HG03558 (cell line): ENCODE measurements around the gene ARHGAP6.
A peak's percentile ranks its signal among the peaks of the same experiment; 100 is the strongest.
"Not testable (repeated sequence)": the region's sequence is repeated elsewhere in the genome, so short reads cannot be mapped to it uniquely, and the experiment has no call there.

ENCODE experiments used
- ATAC-seq: cut with Tn5 transposase; IDR thresholded peaks from one replicate; pipeline ENCODE4 v1.9.1; 2021; ENCODE audit warnings: moderate number of reproducible peaks; ENCODE audit not compliant: unreplicated experiment; ENCODE audit errors: extremely low read depth

ARHGAP6 gene

GRCh38 chrX:11533199-11533651 is 132.5 kb downstream of the ARHGAP6 start:
- peak; percentile 76 for ATAC-seq

- ATAC-seq = no peak
These were observed 133.2 kb downstream of the ARHGAP6 start for GRCh38 chrX:11532291-11533078.

- no peak for ATAC-seq
These were observed 134.5 kb downstream of the ARHGAP6 start for GRCh38 chrX:11531226-11531625.

GRCh38 chrX:11530621-11531020 is 135.1 kb downstream of the ARHGAP6 start:
- ATAC-seq = no peak

- ATAC-seq = no peak
These were observed 137.1 kb downstream of the ARHGAP6 start for GRCh38 chrX:11528623-11529022.

- ATAC-seq = no peak
These were observed 140.0 kb downstream of the ARHGAP6 start for GRCh38 chrX:11525685-11526084.

GRCh38 chrX:11519234-11519633 is 146.5 kb downstream of the ARHGAP6 start:
- not testable (repeated sequence) for ATAC-seq

- ATAC-seq = no peak
These were observed 155.9 kb downstream of the ARHGAP6 start for GRCh38 chrX:11509786-11510185.

GRCh38 chrX:11504234-11504633 is 161.5 kb downstream of the ARHGAP6 start:
- no peak for ATAC-seq

- ATAC-seq = no peak
These were observed 166.4 kb downstream of the ARHGAP6 start for GRCh38 chrX:11499076-11500044.

- ATAC-seq = not testable (repeated sequence)
These were observed 174.3 kb downstream of the ARHGAP6 start for GRCh38 chrX:11491375-11491774.

- no peak for ATAC-seq
These were observed 181.4 kb downstream of the ARHGAP6 start for GRCh38 chrX:11484290-11484689.

- no peak for ATAC-seq
These were observed 184.7 kb downstream of the ARHGAP6 start for GRCh38 chrX:11481035-11481434.

- ATAC-seq = no peak
These were observed 185.1 kb downstream of the ARHGAP6 start for GRCh38 chrX:11480626-11481025.

- ATAC-seq = no peak
These were observed 186.8 kb downstream of the ARHGAP6 start for GRCh38 chrX:11478911-11479310.

GRCh38 chrX:11478026-11478425 is 187.7 kb downstream of the ARHGAP6 start:
- no peak for ATAC-seq

GRCh38 chrX:11474576-11474975 is 191.1 kb downstream of the ARHGAP6 start:
- no peak for ATAC-seq

GRCh38 chrX:11474021-11474420 is 191.7 kb downstream of the ARHGAP6 start:
- ATAC-seq = no peak

- ATAC-seq = no peak
These were observed 192.8 kb downstream of the ARHGAP6 start for GRCh38 chrX:11472879-11473278.

- no peak for ATAC-seq
These were observed 193.3 kb downstream of the ARHGAP6 start for GRCh38 chrX:11472381-11472780.
